Measurements from ENCODE around the gene AATF.

- TF ChIP-seq CTCF (IDR thresholded peaks at IDR 0.05) (no peak), EZH2 (IDR thresholded peaks at IDR 0.05) (no peak)
Measured at GRCh38 chr17:37086948-37087347, 138.2 kb downstream of the AATF start.
